HG03108 (cell line): ENCODE data around the gene BCLAF1.
"Not testable (repeated sequence)": the region's sequence is repeated elsewhere in the genome, so short reads cannot be mapped to it uniquely, and the experiment has no call there.

Experiments used
- ATAC-seq: cut with Tn5 transposase; IDR thresholded peaks from one replicate; pipeline ENCODE4 v1.9.1; 2021; ENCODE audit warnings: moderate library complexity; ENCODE audit not compliant: unreplicated experiment

Gene BCLAF1

GRCh38 chr6:136309171-136309570 is 19.5 kb upstream of the BCLAF1 start:
- ATAC-seq, result no peak

- not testable (repeated sequence) for ATAC-seq
Measured at GRCh38 chr6:136308469-136308868, 18.8 kb upstream of the BCLAF1 start.

GRCh38 chr6:136307351-136307750 is 17.7 kb upstream of the BCLAF1 start:
- no peak for ATAC-seq

GRCh38 chr6:136306466-136306865 is 16.8 kb upstream of the BCLAF1 start:
- no peak for ATAC-seq

- no peak for ATAC-seq
Measured at GRCh38 chr6:136304410-136304809, 14.8 kb upstream of the BCLAF1 start.

GRCh38 chr6:136303516-136303915 is 13.9 kb upstream of the BCLAF1 start:
- ATAC-seq, result no peak

- no peak for ATAC-seq
Measured at GRCh38 chr6:136294621-136295020, 5.0 kb upstream of the BCLAF1 start.

GRCh38 chr6:136290410-136291010 is 864 bp upstream of the BCLAF1 start:
- ATAC-seq, result peak; percentile 13

- peak; percentile 38 for ATAC-seq
Measured at GRCh38 chr6:136289327-136289578, 393 bp downstream of the BCLAF1 start.

GRCh38 chr6:136288566-136289326 is 900 bp downstream of the BCLAF1 start:
- no peak for ATAC-seq

GRCh38 chr6:136284909-136285308 is 4.7 kb downstream of the BCLAF1 start:
- ATAC-seq, result no peak

GRCh38 chr6:136282906-136283305 is 6.7 kb downstream of the BCLAF1 start:
- ATAC-seq, result no peak

GRCh38 chr6:136280032-136280609 is 9.5 kb downstream of the BCLAF1 start:
- no peak for ATAC-seq

- no peak for ATAC-seq
Measured at GRCh38 chr6:136274062-136274461, 15.6 kb downstream of the BCLAF1 start.

- ATAC-seq, result no peak
Measured at GRCh38 chr6:136265101-136265500, 24.5 kb downstream of the BCLAF1 start.

GRCh38 chr6:136262940-136263339 is 26.7 kb downstream of the BCLAF1 start:
- ATAC-seq, result no peak

- ATAC-seq, result no peak
Measured at GRCh38 chr6:136254851-136255466, 34.7 kb downstream of the BCLAF1 start.

GRCh38 chr6:136253734-136254133 is 35.9 kb downstream of the BCLAF1 start:
- ATAC-seq, result no peak

GRCh38 chr6:136252441-136252840 is 37.2 kb downstream of the BCLAF1 start:
- no peak for ATAC-seq

- ATAC-seq, result no peak
Measured at GRCh38 chr6:136251394-136251793, 38.3 kb downstream of the BCLAF1 start.

- no peak for ATAC-seq
Measured at GRCh38 chr6:136250686-136251008, 39.0 kb downstream of the BCLAF1 start.
